HG03045 (cell line): Measurements from ENCODE around the gene WDR27.
"Not testable (repeated sequence)": the region's sequence is repeated elsewhere in the genome, so short reads cannot be mapped to it uniquely, and the experiment has no call there.

Source experiments
- ATAC-seq: cut with Tn5 transposase; IDR thresholded peaks from one replicate; pipeline ENCODE4 v1.9.1; 2021; ENCODE audit warnings: mild to moderate bottlenecking, moderate library complexity; ENCODE audit not compliant: unreplicated experiment

The WDR27 gene

DNA sequence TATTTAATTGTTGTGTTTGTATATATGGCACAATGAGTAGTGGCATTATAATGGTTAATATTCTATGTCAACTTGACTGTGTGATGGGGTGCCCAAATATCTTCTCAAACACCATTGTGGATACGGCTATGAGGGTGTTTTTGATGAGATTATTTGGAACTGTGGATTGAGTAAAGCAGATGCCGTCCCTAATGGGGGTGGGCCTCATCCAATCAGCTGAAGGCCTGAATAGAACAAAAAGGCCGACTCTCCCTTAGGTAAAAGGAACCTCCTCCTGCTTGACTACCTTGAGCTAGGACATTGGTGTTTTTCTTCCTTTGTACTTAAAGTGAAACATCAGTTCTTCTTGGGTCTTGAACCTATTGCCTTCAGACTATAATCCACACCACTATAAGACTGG lies 207.8 kb downstream of the WDR27 start:
- ATAC-seq, result no peak

DNA sequence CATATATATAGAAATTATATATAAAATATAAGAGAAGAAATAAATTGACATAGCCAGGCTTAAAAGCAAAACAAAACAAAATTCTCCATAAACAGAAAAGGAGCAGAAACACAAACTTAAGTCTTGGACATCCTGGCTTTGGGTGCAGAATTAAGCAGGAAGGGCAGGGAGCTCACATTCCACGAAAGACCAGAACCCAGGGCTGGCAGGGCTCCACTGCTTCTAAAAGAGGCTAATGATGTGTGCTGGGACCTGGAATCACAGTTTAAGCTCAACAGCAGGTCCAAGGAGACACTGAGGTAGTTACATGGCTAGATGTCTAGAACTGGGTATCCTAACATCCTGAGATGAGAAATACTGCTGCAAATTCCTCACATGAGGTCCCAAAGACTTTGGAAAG lies 210.3 kb downstream of the WDR27 start:
- ATAC-seq, result no peak

DNA sequence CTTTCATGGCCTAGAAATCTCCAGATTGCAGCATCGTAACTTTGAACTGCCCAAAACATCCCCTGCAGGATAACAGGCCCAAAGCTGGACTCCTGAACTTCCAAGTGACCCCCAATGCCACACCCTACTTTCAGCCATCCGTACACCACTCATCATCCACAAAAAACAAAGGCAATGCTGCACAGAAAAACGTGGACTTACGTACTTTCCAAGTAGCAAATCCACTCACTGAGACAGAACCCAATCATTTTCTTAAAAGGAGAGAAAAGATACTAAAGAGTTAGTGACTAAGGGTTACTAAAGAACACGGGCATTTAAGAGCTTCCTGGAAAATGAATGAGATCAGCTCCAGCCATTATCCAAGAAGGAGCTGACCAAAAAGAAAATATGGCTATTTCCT lies 211.0 kb downstream of the WDR27 start:
- no peak for ATAC-seq

DNA sequence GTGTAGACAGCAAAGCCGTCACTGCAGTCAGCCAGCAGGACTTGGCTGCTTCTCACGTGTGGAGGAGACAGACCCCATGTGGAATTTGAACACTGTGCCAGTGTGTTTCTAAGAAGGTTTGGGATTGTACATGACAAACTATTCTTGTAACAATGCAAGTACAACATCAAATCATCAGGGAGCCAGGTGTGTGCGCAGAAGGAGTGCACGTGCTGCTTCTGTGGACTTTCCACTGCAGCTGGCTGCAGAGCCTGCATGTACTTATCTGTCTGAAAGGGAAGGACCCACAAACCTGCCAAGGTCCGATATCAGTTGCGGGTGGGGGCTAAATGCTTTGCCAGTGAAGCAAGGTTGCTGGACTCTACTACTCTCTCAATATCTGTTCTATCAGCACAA lies 211.6 kb downstream of the WDR27 start:
- ATAC-seq, result no peak

DNA sequence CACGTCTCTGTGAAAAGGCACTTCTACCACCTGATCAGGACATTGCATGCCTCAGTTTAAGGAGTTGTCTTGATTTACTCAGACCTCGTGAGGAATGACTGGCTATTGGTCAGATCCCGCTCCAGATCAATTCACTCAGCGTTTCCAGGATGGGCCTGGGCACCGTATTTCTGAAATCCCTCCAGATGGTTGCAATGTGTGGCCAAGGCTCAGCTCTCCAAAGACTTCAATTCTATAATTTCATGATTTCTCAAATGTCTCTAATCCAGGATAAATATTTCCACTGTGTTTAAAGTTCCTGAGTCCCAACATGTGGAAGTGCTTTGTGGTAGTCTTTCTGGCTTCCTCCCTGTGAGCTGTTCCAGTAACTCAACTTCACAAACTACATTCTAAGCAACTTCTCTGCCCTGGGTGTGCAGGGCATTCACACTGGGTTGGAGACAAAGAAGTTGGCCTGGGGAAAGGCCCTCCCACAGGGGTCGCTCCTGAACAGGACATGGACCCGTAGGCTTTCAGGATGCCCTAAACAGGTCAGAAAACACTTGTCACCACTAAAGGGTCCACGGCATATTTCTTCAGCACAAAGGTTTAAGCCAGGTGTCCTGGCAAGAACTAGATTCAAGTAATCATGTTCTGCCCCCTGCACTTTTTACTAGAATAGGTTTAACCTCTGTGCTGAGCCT lies 212.1 kb downstream of the WDR27 start:
- ATAC-seq, result no peak

DNA sequence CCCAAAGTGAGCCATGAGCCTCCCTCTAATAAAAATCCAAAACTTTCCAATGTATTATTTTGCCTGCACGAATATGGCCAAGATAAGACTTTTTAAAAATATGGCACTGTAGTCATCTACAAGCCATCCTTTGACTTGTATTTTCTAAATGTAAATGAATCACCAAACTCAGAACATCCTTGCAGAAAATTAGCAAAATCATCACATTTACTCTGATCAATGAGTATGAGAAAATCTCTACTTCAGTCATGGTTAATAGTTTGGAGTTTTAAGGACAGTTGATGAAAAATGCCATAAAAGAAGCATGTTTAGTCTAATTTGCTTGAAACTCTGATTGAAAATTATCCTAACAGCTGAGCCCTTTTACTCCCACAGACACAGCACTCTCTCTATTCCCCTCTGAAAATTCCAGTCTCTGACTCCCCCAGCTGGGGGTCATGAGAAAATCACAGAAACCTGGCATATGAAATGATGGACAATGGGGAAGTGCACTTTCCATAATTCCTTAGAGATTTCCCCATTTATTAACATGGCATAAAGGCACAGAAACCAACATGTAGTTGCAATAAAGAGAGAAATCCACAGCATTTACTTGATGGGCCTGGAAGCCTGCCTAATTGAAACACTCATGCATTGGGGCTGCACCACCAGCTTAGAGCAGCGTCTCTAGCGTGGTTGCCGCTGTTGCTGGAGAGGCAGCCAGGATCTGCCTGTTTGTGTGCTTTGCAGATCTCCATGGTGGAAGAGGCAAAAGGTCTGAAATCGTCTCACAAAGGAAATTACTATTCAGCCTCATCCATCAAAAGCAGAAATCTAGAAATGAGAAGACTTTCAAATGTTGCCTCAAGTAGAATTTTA lies 214.0 kb downstream of the WDR27 start:
- ATAC-seq, result no peak

DNA sequence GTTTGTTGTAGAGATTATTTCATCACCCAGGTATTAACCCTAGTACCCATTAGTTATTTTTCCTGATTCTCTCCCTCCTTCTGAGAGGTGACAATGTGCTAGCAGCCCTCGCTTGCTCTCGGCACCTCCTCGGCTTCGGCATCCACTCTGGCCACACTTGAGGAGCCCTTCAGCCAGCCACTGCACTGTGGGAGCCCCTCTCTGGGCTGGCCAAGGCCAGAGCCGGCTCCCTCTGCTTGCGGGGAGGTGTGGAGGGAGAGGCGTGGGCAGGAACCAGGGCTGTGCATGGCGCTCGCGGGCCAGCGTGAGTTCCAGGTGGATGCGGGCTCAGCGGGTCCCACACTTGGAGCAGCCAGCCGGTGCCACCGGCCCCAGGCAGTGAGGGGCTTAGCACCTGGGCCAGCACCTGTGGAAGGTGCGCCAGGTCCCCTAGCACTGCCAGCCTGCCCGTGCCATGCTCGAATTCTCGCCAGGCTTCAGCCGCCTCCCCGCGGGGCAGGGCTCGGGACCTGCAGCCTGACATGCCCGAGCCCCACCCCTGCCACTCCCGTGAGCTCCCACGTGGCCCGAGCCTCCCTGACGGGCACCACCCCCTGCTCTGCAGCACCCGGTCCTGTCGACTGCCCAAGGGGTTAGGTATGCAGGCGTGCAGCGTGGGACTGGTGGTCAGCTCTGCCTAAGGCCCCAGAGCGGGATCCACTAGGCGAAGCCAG lies 221.9 kb downstream of the WDR27 start:
- ATAC-seq, result no peak

DNA sequence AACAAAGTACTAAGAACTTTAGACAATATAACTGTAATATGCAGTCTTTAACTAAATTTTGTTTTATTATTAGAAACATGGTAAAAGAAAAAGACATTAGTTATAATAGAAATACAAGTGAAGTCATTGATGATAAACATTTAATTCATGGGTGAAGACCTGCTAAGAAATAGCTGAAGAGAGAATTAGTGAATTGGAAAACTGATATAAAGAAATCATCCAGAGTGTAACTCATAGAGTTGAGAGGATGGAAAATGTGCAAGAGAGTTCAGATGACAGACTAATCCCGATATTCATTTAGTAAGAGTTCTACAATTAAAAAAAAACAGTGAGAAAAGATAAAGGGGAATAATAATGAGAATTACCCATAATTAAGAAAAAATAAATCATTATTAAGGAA lies 227.5 kb downstream of the WDR27 start:
- no peak for ATAC-seq

DNA sequence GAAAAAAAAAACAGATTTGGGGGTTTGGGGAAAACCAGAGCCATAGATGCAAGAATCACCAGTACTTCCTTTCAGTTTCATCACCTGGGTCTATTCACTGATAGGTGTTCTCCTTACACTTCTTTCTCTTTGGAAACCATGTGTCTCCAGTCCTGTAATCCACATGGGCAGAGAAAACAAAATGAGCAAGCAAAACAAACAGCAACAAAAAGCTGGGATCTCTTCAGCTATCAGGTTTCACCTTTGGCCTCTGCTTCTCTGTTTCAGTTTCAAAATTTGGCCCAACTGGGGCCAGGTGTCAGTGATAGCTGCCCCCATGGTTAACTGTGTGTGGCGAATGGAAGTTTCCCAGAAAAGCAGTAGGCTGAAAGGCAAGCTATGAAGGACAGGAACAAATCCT lies 228.2 kb downstream of the WDR27 start:
- peak; percentile 53 for ATAC-seq

DNA sequence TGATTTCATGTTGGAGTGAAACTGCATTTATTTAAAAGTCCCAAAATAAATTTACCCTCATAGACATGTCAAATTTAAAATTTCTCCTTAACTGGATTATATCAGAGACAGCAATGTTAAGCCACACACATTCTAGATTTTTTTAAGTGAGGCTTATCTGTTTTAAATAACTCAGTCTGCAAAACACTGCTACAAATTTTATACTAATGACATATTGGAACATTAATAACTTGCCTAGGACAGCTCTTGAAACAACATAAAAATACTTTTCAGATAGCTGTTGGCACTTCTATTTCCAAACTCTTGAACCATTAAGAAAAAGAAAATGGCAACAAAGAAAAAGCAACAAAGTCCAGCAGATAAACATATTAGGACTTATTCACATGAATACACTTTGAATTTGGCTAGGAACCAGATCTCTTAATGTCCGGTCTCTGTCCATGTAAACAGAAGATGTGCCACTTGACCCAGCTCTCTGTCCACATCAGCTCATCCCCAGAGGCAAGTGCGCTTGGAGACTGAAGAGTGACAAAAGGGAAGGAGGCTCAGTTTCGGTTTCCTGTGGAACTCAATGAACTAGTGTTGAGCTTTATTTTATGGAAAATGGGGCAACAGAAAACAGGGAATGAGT lies 228.9 kb downstream of the WDR27 start:
- ATAC-seq, result no peak

DNA sequence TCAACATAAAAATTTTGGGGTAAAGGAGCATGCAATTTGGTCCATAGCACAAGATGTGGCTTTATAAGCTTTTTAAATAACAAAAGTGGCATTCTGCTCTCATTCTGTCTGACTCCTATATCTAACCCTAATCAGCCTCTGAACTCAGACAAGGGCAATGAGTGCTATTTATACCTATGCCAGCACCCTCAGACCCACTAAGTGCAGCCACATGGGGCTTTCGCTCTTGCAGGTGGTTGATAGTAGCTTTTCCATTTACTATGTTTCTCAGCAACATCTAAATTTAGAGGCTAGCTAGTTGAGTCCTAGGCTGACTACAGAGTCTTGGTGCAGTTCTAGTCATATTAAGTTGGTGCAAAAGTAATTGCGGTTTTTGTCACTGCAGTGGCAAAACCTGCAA lies 231.0 kb downstream of the WDR27 start:
- ATAC-seq, result no peak

DNA sequence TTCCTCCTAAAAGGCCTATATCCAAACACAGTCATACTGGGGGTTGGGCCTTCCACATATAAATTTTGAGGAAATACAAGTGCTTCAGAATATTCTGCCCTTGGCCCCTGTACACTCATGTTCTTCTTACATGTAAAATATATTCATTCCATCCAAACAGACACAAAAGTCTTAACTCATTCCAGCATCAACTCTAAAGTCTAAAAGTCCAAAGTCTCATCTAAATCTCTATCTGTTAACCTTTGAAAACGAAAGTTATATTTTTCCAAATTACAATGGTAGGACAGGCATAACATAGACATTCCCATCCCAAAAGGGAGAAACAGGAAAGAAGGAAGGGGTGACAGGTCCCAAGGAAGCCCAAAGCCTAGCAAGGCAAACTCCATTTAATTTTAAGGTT lies 232.8 kb downstream of the WDR27 start:
- ATAC-seq, result no peak

DNA sequence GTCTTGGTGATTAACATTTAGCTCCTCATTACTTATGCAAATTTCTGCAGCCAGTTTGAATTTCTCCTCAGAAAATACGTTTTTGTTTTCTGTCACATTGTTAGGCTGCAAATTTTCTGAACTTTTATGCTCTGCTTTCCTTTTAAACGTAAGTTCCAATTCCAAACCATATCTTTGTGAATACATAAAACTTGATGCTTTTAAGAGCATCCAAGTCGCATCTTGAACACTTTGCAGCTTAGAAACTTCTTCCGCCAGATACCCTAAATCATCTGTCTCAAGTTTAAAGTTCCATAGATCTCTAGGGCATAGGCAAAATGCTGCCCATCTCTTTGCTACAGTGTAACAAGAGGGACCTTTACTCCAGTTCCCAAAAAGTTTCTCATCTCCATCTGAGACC lies 234.1 kb downstream of the WDR27 start:
- not testable (repeated sequence) for ATAC-seq

DNA sequence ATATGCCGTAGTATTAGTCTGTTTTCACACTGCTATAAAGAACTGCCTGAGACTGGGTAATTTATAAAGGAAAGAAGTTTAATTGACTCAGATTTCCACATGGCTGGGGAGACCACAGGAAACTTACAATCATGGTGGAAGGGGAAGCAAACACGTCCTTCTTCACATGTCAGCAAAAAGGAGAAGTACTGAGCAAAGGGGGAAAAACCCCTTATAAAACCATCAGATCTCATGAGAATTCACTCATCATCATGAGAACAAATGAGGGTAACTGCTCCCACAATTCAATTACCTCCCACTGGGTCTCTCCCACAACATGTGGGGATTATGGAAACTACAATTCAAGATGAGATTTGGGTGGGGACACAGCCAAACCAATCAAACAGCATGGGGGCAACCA lies 235.6 kb downstream of the WDR27 start:
- not testable (repeated sequence) for ATAC-seq

DNA sequence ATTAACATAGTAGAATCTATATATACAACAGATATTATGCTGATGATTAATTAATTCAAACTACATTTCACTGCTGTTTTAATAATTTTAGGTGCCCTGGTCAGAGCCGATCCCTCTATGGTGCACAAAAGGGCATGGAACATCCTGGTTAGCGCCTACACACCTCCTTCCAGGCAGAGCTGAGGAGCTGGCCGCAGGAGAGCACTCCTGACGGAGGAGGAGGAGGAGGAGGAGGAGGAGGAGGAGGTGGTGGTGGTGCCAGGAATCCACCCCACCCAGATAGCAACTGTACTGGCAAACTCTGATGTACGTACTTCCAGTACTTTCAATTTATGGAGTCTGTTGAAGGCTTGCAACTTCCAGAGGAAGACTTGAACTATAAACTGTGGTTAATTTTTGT lies 244.1 kb downstream of the WDR27 start:
- no peak for ATAC-seq

DNA sequence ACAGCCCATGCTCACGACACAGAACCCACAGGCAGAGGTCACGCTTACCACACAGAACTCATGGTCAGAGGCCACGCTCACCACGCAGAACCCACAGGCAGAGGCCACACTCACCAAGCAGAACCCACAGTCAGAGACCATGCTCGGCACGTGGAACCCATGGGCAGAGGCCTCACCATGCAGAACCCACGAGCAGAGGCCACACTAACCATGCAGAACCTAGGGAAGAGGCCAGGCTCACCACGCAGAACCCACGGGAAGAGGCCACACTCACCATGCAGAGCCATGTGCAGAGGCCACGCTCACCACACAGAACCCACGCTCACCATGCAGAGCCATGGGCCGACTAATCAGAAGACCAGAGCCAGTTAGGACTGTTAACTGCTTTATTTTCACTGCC lies 245.0 kb downstream of the WDR27 start:
- no peak for ATAC-seq

DNA sequence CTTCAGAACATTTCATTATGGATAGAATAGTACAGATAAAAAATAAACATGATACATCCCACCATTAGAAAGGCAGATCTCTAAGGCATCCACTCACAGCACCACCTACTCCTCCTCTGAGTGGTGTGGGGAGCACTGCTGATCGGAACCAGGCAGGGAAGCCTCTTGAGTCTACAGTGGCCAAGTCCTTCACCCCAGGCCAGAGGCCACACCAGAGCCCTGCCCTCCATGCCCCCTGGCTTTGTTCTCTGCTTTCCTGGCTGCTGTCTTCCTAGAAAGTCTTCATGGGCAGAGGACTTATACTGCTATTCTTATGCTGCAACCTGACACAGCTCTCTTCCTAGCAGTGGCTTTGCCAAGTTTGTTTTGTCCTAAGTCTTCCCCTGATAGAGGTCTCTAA lies 246.4 kb downstream of the WDR27 start:
- ATAC-seq, result no peak

DNA sequence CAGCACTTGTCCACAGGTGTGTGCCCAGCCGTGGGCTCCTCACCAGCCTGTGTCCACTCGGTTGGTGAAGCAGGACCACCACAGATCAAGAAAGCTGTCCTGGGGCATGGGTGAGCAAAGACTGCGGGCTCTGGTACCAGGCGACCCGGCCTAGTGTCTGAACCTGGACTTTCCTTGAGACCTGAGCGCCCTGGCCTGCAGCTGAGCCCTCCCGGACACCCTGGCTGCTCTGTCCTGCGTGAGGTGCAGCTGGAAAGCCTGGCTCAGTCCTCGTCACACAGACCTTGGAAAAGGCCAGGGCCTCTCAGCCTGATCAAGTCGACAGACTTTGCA lies 247.0 kb downstream of the WDR27 start:
- ATAC-seq, result no peak

DNA sequence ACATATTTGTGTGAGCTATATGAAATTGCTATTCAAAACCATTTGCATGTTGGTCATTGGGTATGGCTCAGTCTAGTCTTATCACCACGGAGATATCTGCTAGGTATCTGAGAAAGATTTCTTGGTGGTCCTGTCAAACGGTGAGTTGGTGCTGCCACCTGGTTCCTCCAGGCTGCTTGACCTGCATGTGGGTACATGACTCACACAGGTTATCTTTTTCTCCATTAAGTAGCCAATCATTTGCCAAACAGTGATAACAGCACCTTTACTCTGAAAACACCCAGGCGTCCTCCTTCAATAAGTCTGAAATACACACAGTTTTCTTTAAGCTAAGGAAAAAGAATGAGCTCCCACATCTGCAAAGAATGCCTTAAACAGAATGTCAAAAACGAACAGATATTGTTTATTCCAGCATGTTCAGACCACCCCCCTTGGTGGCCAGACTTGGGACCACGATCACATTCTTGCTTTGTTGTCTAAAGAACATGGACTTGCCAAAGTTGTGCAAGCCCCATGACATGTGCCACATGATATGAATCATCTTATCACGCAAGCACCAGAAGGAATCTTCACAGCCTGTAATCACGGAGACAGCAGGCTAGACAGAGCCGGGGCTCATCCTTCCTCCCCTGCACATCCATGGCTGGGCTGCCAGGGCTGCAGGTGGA lies 247.5 kb downstream of the WDR27 start:
- no peak for ATAC-seq

DNA sequence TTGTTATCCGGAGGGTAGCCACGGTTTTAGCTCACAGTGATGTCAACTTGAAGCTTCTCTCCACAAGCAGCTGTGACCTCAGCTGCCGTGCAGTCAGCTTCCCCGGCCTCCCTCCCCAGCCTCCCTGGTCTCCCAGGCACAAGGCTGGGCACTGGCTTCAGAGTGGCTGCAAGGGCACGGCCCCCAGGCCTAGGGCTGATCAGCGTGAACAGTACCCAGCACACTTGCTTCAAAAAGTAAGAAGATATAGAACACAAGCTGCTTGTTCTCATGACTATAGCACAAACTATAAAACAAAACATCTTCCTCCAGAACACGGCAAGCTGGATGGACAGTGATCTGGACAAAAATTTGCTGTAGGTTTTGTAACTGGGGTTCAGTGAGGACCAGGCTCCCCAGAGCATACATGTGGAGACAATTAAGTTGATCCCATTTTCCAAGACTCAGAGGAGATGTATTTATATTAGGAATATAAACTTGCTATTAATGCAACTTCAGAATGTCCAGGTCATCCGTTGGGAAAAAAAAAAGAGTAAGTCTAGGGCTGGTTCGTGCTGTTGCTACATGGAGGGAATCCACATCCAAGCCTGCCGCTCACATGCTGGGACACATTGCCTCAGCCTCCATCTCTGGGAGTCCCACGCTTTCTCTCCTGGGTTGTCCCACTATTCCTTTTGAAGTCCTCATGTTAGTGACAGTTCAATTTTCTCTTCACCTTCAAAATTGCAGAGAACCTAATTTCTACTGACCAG lies 248.8 kb downstream of the WDR27 start:
- no peak for ATAC-seq
